Mucosa of gallbladder (tissue), 1 donor: ENCODE results near the gene CAMK1D. TPM values are rescaled to one million over a fixed set of nuclear protein-coding genes. Genes with fewer than 3 reads are reported as not detected.
A peak's percentile ranks its signal among the peaks of the same experiment; 100 is the strongest.
"Not testable (repeated sequence)": the region's sequence is repeated elsewhere in the genome, so short reads cannot be mapped to it uniquely, and the experiment has no call there.

ENCODE experiments used
- DNase-seq: peaks from one replicate; pipeline ENCODE4 v3.0.0-alpha.2; 2020; ENCODE audit warnings: low spot score
- total RNA-seq: library from RNA; stranded (reverse); gene quantifications from one replicate; pipeline ENCODE4 v1.2.1, GENCODE V29; 2021
- donor health status: DM: no; HTN: no; CAD: no.

Gene CAMK1D
- total RNA-seq, 1 donor from 2014 or later = 19.4 TPM

- no peak for DNase-seq
These were observed 142.7 kb downstream of the CAMK1D start for GRCh38 chr10:12492016-12492415.

DNA sequence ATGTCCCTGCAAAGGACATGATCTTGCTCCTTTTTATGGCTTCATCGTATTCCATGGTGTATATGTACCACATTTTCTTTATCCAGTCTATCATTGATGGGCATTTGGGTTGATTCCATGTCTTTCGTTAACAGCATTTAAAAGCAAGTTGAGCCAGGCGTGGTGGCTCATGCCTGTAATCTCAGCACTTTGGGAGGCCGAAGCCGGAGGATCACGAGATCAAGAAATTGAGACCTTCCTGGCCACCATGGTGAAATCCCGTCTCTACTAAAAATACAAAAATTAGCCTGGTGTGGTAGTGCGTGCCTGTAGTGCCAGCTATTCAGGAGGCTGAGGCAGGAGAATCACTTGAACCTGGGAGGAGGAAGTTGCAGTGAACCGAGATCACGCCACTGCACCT lies 147.7 kb downstream of the CAMK1D start:
- DNase-seq = not testable (repeated sequence)

GRCh38 chr10:12499076-12499986 lies 150.0 kb downstream of the CAMK1D start:
- DNase-seq = peak; percentile 31

- DNase-seq = no peak
These were observed 151.3 kb downstream of the CAMK1D start for GRCh38 chr10:12500381-12501303.

- DNase-seq = no peak
These were observed 152.0 kb downstream of the CAMK1D start for GRCh38 chr10:12501324-12501723.

GRCh38 chr10:12501841-12502525 lies 152.6 kb downstream of the CAMK1D start:
- no peak for DNase-seq

- DNase-seq = no peak
These were observed 153.4 kb downstream of the CAMK1D start for GRCh38 chr10:12502526-12503274.

GRCh38 chr10:12503311-12503710 lies 154.0 kb downstream of the CAMK1D start:
- no peak for DNase-seq

DNA sequence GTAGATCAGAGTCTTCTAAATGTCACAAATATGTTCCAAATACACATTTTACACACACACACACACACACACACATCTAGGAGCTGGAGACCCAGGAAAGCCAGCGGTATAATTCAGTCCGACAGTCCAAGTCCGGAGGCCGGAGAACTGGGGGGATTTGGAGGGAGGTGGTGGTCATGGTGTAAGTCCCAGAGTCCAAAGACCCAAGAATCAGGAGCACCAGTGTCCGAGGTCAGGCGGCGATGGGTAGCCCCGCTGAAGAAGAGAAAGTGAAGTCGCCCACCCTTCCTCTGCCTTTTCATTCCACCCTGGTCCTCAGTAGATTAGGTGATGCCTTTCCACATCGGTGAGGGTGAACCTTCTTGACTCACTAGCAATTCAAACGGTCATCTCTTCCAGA lies 154.8 kb downstream of the CAMK1D start:
- DNase-seq = no peak

DNA sequence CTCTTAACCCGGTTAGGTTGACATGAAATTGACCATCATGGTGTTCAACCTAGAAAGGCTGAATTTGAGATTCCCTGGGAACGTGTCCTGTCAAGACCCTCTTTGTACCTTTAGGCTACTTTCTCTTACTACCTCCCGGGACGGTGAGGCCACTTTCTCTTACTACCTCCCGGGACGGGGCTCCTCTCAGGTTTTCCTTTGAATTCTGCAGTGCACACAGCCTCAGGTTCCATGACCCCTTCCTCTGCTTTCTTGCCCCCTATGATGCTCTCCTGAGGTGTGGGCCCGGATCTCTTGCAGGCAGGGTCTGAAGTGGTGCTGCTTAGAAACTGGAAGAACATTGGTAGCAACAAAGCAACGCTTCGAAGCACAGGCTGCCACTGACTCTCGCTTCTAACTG lies 155.3 kb downstream of the CAMK1D start:
- no peak for DNase-seq

GRCh38 chr10:12505683-12506082 lies 156.3 kb downstream of the CAMK1D start:
- DNase-seq = no peak

DNA sequence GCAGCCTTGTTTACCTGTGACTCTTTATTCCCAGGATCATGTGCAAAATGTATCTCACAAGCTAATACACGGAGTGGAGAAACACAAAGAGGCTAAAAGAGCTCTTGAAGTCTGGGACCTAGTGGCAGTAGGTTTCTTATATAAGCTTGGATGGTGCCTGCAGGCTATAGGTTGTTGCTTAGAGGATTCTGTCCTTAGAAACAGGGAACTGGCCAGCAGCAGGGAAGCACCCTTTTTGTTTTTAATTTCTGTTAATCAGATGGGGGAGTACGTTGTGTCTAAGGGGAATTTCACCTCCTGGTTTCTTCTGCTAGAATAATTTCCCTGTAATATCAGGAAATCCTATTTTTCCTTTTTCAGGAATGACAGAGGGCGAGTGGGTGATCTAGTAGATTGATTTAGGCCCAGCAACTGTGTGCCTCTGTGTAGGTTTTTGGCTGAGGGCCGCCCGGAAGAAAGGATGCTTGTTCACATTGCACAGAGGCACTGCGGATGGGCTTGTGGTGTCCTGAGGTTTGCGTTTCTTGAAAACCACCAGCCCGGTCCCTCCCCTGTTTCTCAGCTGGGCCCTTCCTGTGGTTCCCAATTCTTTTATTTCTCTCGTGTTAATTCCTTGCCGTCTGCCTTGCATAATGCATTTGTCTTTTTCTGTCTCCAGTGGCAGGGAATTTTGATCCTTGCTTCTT lies 158.0 kb downstream of the CAMK1D start:
- DNase-seq = no peak

GRCh38 chr10:12508165-12508564 lies 158.8 kb downstream of the CAMK1D start:
- no peak for DNase-seq

GRCh38 chr10:12509016-12509793 lies 159.9 kb downstream of the CAMK1D start:
- DNase-seq = no peak

DNA sequence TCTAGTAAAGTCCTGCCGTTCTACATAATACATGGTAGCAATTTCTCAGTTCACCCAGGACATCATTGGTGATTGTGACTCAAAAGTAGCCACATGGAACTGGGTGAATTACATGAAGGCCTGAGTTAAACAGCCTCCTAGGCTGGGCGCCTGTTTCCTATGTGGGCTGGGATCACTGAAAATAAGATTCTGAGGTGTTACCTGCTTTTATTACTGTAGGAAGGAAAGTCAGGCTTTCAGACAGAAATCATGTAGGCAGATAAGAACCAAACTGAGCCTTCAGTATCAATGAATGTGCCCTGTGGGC lies 160.4 kb downstream of the CAMK1D start:
- DNase-seq = no peak

DNA sequence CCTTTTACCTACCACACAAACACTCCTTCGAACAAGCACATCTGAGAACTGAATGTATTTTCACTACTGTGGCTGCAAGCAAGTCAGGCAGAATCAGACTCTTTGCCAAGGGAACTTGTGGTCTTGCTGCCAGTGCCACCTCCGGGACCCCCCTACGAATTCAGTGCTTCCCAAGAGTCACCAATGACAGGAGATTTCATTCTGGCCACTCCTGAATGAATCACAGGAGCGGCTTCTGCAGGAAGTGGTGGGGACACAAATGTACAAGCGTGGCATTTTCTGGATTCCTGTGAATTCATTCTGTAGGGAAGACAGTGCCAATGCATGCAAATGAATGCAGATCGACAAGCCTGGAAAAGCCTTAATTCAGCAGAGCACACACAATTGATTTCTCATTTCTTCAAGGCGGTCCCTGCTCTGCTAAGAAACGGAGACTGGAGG lies 161.2 kb downstream of the CAMK1D start:
- DNase-seq = no peak

GRCh38 chr10:12510984-12511383 lies 161.6 kb downstream of the CAMK1D start:
- DNase-seq = no peak

- no peak for DNase-seq
These were observed 162.3 kb downstream of the CAMK1D start for GRCh38 chr10:12511651-12512050.

GRCh38 chr10:12512332-12513002 lies 163.1 kb downstream of the CAMK1D start:
- DNase-seq = no peak
